Nucleus accumbens (tissue), 56 donors: ENCODE measurements around the gene SPTBN4.
"Not testable (repeated sequence)": the region's sequence is repeated elsewhere in the genome, so short reads cannot be mapped to it uniquely, and the experiment has no call there.

Source experiments
- DNase-seq, 56 donors: peaks; one replicate each; lab custom pipeline; 2025; lab: John Stamatoyannopoulos, UW

The SPTBN4 gene

DNA sequence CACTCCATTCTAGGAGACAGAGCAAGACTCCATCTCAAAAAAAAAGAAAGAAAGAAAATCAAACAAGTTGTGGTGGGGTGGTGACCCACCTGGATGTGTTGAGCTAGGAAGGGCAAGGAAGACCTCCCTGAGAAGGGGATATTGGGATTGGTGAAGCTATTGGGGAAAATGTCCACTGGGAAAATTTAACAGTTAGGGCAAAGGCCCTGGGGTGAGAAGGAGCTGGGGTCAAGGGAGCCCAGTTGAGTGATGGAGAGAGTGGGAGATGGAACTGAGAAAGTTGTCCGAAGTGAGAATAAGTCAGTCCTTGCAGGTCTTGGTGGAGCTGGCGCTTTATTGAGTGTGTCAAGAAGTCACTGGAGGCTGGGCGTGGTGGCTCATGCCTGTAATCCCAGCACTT, 28.5 kb upstream of the SPTBN4 start:
- DNase-seq: no peak

DNA sequence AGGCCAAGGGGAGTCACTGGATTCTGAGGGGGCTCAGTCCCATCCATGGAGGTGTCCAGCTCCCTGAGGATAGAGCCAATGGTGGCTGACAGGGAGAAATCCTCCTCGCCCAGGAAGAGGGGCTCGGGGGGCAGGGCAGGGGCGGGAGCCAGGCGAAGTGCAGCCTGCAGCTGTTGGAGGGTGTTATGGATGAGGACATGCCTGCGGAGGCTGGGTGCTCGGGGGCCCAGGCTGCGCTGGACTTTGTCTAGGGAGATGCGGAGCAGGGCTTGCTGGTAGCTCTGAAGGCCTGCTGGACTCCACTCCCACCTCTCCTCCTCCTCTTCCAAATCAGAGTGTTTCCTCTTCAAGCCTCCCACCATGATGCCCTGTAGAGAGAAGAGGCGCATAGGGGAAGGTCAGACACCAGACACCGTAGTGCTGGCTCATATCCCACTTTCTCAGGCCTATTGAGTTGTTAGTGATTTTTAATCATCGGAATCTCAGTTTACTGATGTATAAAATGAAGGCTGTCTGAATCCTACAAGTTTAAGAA, 25.0 kb upstream of the SPTBN4 start:
- no peak for DNase-seq

DNA sequence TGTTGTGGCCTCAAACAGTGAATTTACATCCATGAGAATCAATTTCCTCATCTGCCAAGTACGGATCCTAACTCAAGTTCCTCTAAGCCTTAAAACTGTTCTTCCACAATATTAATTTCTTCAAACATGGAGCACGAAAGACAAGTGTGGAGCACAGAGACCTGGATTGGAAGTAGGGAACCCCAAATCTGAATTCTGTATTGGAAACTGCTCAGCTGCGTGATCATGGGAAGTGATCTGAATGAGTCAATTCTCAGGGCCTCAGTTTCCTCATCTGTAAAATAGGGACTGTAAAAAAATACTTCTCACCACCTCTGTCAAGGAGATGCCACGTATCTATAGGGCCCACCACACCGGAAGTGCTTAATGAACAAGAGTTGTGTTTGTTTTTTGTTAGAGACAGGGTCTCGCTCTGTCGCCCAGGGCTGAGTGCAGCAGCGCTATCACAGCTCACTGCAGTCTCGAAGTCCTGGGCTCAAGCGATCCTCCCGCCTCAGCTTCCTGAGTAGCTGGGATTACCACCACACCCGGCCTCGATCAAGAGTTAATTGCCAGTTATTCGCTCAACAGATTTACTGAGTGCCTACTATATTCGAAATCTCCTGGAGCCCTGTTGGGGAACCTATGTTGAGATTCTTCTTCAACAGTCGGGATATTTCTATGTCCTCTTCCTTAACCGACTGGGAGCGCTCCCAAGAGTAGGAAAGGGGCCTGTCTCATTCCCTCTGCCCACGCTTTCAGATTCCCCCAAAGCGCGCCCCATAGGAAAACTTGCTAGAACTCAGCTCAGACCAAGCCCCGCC, 24.3 kb upstream of the SPTBN4 start:
- no peak for DNase-seq

DNA sequence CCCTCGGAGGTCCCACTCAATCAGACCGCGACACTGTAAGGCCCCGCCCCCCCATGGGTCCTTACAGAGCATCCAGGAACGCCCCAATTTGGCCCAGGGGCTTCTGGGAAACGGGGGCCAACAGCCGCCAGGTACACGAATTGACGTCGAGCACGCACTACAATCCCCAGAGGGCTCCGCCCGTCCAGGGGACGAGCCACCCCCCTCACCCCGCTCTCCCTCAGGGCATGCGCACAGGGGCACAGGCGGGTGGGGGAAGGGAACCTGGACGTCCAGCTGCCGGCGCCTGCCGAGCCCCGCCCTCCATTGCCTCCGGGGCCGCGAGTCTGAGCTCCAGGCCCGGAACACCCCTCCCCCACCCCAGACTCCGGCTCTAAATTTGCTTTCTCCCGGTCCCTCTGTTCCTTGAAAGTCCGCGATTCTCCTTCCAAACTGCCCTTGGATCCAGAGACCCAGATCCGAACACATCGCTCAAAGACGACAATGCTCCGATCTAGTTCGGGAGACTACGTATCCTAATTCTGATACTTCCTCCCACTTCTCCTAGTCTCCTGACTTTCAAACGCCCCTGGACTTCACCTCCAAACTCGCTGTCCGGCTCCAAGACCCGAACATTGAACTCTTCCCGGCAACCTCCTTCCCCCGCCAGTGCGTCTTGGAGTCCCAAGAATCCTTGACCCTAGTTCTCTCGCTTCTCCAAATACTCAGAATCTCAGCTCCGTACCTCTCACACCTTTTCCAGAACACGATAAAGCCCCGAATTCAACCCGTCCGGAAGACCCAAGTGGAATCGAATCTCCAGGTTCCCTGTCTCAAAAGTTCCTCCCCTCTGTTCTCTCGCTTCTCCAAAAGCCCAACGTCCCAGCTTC, 23.4 kb upstream of the SPTBN4 start:
- DNase-seq: peak; percentile 84 to 99 (median 96)

DNA sequence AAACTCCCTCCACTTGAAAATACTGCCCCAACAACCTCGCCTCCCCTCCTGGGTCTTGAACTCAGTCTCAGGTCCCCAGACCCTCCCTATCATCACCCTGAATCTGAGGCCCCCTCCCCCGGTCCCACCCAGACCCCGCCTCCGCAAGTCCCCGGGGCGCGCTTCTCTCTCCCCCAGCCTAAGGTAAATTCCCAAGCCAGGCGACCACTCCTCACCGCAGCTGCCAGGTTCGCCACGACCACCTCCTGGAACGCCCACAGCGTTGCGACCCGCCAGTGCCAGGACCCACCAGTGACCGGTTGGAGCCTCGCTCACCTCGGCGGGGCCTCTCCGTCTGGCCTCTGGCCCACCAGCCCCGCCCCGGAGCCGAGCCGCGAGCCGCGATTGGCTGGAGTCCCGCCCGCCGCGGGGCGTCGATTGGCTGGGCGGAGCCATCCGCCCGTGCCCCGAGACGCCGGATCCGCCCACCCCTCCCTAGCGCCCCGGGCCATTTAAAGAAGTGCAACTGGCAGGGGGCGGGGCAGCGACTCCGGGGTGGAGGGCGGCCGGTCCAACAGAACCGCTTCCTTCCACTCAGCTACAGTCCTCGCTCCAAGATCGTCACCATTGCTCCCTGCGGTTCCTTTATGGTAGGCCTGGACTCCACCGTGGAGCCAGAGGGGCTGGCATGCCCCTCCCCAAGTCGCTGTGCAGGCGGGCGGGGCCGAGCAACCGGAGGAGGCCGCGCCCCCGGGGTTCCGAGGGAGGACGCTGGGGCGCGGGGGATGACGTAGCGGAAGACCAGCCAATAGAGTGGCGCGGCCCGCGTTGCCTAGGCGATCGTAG, 22.6 kb upstream of the SPTBN4 start, which contains the start of gene SERTAD3:
Gene SERTAD3 (minus strand): TSS at position 336 of the 825 bp plus-strand sequence. CDS start 2,255 bp downstream, outside the sequence.
- peak; percentile 82 to 100 (median 97) for DNase-seq

DNA sequence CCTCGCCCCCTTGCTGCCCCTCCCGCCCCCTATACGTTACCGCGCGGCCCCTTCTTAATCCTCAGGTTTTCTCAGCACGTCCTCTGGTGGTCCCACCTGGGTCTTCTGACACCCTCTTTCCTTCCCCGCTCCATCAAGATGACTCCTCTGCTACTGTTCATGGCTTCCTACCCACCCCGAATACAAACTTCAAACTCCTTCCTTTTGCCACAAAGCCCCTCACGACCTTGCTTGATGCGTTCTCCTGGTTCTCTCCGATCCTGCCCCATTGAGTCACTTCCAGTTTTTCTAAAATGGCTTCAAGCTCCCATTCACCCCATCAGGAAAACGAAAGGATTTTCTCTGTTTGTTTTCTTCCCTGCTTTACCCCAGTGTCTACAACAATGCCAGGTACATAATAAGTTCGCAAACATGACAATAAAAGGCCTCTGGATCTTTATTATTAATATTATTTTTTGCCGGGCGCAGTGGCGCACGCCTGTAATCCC, 21.9 kb upstream of the SPTBN4 start:
- no peak for DNase-seq

DNA sequence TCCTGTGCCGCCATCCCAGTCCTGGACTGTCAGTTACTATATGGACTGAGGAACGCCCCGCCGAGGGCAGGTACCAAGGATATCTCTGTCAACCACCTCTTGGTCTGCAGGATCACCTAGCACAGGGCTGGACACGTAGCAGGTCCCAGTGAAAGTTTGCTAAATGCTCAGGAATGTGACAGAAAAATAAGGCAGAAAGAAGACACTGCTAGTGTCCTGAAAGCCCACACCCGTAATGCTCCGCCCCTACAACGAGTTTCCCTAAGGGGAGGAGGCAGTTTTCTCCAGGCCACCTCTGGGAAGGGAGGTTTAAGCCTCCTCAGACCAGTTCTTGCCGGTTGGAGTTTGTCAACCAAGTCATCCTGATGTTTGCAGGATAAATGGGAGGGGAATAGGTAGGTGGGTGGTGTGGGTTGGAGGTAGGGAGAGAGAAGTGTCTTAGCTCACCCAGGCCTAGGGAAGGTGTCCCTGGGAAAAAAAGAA, 21.0 kb upstream of the SPTBN4 start:
- DNase-seq: no peak

DNA sequence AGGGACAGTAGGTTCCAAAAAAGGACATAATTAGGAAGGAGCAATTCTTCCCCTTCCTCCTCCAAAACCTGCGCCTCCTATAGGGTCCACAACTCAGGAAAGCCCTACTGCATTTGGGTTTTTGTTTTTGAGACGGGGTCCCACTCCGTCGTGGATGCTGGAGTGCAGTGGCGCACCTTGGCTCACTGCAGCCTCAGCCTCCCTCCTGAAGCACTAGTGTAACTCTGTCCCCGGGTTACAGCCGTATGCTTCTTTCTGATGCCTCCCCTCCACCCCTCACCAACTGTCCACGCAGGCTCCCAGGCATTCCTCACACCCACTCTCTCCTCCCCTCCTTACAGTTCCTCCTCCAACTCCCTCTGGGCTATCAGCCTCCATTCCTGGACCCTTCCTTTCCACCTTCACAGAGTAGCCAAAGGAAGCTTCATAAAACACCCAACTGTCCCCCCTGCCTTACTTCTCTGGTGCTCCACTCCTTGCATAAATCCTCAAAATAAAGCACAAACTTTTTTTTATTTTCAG, 20.5 kb upstream of the SPTBN4 start:
- DNase-seq: no peak

DNA sequence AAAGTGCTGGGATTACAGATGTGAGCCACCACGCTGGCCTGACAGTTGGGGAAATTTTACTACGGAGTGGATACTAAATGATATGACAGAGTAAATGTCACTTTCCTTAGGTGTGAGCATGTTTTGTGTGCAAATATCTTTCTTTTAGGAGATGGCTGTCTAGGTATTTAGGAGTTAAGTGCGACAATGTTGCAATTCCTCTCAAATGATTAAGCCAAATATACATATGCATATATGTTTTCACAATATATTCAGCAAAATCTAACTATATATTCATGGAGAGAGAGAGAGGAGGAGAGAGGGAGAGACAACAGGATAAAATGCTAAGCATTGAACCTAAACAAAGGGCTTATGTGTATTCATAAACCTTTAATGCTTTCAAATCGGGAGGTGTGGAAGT, 17.3 kb upstream of the SPTBN4 start:
- no peak for DNase-seq

DNA sequence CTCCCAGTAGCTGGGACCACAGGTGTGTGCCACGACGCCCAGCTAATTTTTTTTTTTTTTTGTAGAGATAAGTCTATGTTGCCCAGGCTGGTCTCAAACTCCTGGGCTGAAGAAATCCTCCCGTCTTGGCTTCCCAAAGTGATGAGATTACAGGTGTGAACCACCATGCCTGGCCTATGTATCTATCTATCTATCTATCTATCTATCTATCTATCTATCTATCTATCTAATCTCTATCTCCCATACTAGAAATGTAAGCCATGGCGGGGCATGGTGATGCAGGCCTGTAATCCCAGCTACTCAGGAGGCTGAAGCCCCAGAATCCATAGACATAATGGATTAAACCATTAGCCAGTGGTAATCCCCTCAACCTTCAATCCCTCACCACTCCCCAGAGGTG, 16.1 kb upstream of the SPTBN4 start:
- no peak for DNase-seq

DNA sequence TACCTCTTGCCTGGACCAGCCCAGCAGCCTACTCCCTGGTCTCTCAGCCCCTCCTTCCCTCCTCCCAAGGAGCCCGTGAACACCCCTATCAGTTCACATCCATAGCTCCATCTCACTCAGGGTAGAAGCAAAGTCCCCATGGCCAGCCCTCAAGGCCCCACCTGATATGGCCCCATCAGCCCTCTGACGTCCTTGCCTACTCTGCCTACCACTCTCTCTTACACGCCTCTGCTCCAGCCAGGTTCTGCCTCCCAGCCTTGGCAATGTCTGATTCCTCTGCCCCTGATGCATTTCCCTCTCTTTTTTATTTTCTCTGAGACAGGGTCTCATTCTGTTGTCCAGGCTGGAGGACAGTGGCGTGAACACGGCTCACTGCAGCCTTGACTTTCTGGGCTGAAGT, 14.8 kb upstream of the SPTBN4 start:
- no peak for DNase-seq

DNA sequence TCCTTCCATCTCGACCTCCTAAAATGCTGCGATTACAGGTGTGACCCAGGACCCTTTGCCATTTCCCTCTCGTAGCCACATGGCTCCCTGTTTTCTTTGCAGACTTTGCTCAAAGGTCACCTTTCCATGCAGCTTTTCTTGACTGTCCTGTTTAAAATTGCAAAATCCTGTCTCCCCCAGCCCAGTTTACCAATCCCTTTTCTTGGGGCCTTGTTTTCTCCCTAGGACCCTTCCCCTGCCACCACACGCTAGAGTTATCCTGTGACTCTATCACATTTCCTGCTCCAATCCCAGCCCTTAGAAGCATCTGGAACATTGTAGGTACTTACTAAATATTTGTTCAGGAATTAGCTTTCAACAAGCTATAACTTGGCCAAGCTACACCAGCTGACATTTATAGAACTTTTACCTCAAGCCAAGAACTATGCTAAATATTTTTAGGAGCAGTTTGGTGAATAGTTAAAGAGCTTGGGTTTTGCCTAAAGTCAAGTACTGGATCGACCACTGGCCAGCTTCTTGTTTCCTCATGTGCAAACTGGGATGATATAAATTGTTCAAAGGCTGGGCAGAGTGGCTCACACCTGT, 13.6 kb upstream of the SPTBN4 start:
- DNase-seq: no peak

DNA sequence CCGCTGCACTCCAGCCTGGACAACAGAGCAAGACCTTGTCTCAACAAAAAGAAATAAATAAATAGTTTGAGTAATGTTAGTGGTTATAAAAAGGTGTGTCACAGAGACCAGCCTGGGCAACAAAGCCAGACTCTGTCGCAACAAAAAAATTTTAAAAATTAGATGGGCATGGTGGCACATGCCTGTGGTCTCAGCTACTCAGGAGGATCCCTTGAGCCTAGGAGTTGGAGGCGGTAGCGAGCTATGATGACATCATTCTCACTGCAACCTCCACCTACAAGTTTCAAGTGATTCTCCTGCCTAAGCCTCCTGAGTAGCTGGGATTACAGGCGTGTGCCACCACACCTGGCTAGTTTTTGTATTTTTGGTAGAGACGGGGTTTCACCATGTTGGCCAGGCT, 12.9 kb upstream of the SPTBN4 start:
- not testable (repeated sequence) for DNase-seq

DNA sequence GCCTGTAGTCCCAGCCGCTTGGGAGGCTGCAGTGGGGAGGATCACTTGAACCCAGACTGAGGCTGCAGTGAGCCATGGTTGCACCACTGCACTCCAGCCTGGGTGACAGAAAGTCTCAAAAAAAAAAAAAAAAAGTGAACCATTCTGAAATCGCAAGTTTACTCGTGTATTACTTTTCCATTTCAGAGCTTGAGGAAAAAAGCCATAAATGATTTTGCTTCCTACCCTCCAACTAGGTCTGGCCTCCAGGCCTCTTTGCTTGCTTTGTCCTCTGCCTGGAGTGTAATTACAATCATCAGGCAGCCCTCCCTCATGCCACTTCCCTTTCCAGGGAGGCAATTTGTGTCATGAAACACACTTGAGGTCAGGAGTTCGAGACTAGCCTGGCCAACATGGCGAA, 9.8 kb upstream of the SPTBN4 start:
- no peak for DNase-seq

DNA sequence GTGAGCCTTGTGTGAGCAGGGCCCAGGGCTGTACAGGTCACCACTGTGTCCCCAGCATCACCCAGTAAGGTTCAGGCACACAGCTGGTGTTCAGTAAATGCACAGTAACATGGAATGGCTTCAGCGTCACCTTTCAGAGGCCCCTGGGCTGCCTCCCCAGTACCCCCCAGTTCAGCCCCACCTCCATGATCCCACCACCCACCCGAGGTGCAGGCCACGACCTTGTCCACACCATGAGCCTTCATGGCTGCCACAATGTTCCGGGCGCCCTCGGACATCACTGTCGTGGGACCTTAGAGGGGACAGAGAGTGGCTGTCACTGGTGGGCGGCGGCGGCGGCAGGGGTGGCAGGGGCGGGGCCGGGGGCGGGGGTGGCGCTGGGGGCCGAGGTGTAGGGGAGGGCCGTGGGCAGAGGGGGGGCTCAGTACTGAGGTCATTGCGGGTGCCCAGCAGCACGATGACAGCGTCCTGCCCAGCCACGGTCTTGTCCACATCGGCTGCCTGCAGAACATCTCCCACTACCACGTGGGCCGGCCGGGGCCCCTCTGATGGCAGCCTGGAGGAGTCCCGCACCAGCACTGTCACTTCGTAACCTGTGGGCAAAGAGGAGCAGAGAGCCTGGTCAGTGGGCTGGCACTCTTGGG, 8.7 kb upstream of the SPTBN4 start:
- no peak for DNase-seq

DNA sequence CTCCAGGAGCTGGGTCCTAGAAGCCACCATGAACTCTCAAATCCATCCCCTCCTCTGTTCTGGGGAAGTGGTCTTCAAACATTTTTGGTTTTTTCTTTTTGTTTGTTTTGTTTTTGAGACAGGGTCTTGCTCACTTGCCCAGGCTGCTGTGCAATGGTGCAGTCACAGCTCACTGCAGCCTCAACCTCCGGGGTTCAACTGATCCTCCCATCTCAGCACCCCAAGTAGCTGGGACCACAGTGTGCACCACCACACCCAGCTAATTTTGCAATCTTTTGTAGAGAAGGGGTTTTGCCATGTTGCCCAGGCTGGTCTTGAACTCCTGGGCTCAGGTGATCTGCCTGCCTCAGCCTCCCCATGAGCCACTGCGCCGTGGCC, 8.2 kb upstream of the SPTBN4 start:
- DNase-seq: no peak

DNA sequence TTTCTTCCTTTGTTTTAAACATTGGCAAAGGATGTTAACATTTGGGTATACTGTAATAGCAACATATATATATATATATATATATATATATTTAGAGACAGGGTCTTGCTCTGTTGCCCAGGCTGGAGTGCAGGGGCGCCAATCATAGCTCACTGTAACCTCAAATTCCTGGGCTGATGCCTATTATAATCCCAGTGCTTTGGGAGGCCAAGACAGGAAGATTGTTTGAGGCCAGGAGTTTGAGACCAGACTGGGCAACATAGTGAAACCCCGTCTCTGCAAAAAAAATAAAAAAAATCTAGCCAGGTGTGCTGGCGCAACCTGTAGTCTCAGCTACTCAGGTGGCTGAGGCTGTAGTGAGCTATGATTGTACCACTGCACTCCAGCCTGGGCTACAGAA, 6.6 kb upstream of the SPTBN4 start:
- DNase-seq: no peak

DNA sequence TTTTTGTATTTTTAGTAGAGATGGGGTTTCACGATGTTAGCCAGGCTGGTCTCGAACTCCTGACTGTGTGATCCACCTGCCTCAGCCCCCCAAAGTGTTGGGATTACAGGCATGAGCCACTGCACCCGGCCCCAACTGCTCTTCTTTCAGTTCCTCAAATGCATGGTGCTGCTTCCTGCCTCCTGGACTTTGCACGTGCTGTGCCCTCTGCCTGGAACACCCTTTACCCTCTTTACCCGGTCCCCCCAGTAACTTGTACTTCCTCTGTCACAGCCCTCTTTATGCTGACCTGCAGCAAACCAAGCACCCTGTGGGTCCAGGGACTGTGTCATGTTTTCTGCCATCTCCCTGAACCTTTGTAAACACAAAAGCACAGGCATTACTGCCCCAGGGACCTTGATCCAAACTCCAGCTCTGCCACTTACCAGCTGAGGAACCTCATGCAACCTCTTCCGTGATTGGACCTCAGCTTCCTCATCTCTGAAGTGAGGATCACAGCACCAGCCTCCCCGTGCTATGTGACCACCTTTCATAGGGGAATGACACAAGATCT, 5.1 kb upstream of the SPTBN4 start:
- peak in 4 of 56 donors; percentile 0 to 12 (median 4) for DNase-seq

DNA sequence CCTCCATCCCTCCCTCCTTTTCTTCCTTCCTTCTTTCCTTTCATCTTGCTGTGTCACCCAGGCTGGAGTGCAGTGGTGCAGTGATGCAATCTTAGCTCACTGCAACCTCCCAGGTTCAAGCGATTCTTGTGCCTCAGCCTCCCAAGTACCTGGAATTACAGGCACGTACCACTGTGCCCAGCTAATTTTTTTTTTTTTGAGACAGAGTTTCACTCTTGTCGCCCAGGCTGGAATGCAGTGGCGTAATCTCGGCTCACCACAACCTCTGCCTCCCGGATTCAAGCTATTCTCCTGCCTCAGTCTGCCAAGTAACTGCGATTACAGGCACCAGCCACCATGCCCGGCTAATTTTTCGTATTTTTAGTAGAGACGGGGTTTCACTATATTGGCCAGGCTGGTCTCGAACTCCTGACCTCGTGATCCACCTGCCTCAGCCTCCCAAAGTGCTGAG, 3.2 kb upstream of the SPTBN4 start:
- not testable (repeated sequence) for DNase-seq
